Measurements from ENCODE around the gene DTX2. TPM values are rescaled to one million over a fixed set of nuclear protein-coding genes. Genes with fewer than 3 reads are reported as not detected.
A peak's percentile ranks its signal among the peaks of the same experiment; 100 is the strongest.
"Not testable (repeated sequence)": the region's sequence is repeated elsewhere in the genome, so short reads cannot be mapped to it uniquely, and the experiment has no call there.

The DTX2 gene
- polyA plus RNA-seq, 4 donors, result 6.5 to 9.4 (median 7.5) TPM

GRCh38 chr7:76509931-76510877, 48.7 kb downstream of the DTX2 start, which contains the start of gene UPK3B:
TSS of gene UPK3B (plus strand) at chr7:76510552. CDS start at chr7:76510653, 101 bp downstream.
- no peak for DNase-seq (ENCODE audit: low read depth in 4 of 4, low spot score in 3 of 4)

GRCh38 chr7:76511200-76511910, 49.8 kb downstream of the DTX2 start:
- not testable (repeated sequence) for DNase-seq (ENCODE audit: low read depth in 4 of 4, low spot score in 3 of 4)

DNA sequence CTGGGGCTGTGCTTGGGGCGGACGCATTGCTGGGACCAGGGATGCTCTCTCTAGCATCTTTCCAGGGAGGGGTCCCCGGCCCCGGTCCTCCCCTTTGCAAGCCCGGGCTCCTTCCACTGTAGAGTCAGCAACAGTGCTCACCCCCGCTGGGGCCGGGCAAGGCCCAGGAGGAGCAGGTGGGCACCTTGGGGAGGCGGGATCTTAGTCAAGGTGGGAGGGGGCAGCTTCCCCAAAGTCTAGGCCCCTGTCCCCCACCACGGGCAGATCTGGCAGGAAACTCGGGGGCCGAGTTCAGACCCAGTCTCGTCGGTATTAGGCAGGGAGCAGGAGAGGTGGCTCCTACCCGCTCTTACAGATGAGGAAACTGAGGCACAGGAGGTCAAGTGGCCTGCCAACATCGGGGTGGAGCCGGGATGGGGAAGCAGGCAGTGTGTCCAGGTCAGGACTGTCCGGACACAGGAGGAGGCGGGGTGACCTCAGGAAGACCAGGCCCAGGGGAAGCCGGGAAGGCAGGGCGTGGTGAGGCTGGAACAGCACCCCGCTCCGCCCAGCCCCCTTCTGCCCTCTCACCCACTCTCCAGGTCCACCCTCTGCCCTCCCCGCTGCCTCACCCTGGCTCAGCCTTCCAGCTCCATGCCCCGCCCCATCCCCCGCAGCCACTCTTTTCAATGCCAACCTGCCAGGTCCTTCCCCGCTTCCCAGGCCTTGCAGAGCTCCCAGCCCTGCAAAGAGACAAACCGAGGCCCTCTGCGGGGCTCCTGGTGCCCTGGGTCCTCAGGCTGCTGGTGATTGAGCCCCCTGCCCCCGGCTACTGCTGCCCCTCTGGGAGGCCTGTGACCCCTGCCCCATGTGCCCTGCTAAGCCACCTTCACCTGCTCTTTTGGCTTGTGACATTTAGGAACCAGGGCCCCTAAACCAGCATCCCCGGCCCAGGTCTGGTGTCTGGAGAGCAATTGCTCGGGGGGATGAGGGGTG, 50.7 kb downstream of the DTX2 start:
- not testable (repeated sequence) for DNase-seq (ENCODE audit: low read depth in 4 of 4, low spot score in 3 of 4)

DNA sequence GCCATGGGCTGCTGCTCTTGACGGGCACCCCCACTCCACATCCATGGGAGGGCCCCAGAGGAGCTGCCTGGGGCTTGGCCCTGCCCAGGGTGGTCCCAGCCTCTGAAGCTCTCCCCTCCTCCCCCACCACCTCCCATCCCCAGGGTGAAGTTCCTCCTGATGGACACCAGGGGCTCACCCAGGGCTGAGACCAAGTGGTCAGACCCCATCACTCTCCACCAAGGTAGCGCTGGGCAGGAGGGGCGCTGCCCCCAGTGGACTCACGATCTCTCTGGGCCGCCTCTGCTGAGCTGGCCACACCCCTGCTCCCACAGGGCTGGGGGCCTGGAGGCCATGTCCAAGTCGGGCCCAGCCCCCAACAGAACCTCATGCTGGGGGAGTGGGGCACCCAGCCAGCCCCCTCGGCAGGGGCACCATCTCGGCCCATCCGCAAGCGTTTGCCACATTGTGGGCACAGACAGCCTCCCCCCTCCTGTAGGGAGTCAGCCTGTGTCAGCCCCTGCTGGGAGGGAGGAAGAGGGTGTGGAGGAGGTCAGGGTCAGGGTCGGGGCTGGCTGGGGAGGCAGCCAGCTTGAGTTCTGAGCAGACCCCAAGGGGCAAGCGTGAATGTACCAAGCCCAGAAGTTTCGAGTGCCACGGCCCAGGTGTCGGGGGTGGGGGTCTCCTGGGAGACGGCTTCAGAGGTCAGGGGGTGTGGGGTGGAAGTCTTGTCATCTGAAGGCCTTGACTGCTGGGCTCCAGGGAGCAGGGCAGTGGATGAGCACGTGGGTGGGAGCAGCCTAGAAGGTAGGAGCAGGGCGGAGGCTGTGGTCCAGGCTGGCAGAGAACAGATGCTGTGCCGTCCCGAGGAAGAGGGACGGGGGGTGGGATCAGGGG, 51.7 kb downstream of the DTX2 start:
- no peak for DNase-seq (ENCODE audit: low read depth in 4 of 4, low spot score in 3 of 4)

- no peak for DNase-seq (ENCODE audit: low read depth in 4 of 4, low spot score in 3 of 4)
These were observed 52.6 kb downstream of the DTX2 start for GRCh38 chr7:76513817-76514799.

DNA sequence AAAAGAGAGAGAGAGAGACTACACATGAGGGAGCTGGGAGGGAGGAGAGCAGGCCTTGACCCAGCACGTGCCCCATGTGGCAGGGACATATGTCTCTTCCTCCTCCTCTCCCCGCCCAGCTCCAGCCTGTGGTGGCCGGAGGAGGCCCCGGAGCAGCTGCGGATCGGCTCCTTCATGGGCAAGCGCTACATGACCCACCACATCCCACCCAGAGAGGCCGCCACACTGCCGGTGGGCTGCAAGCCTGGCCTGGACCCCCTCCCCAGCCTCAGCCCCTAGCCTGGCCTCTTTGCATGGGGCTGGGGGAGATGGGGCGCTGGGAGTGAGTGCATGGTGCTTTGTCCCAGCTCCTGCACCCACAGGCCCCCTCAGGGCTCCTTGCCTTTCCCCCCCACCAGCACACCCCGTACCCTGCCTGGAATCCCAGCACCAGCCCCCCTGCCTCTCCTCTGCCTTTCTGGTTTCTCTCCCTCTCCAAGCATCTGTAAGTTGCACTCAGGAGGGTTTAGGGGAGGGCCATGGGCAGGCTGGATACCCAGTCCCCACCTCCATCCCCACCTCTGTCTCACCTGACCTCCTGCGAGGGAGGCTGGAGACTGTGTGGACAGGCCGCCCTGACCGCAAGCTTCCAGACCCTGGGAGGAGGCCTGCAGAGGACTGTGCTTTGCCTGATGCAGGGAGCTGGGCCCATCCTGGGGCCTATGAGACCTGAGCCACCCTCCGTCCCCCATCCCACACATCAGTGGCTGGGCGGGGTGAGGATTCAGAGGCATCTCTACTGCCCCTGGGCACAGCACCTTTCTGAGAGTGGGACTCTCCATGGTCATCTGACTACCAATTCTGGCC, 53.6 kb downstream of the DTX2 start:
- DNase-seq (ENCODE audit: low read depth in 4 of 4, low spot score in 3 of 4), result no peak

GRCh38 chr7:76515999-76516443, 54.5 kb downstream of the DTX2 start:
- DNase-seq (ENCODE audit: low read depth in 4 of 4, low spot score in 3 of 4), result no peak

DNA sequence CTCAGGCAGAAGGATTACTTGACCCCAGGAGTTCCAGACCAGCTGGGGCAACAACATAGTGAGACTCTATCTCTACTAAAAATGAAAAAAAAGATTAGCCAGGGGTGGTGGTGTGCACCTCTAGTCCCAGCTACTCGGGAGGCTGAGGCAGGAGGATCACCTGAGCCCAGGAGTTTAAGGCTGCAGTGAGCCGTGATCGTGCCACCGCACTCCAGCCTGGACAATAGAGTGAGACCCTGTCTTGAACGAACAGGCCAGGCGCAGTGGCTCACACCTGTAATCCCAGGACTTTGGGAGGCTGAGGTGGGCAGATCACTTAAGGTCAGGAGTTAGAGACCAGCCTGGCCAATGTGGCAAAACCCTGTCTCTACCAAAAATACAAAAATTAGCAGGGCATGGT, 55.4 kb downstream of the DTX2 start:
- not testable (repeated sequence) for DNase-seq (ENCODE audit: low read depth in 4 of 4, low spot score in 3 of 4)

DNA sequence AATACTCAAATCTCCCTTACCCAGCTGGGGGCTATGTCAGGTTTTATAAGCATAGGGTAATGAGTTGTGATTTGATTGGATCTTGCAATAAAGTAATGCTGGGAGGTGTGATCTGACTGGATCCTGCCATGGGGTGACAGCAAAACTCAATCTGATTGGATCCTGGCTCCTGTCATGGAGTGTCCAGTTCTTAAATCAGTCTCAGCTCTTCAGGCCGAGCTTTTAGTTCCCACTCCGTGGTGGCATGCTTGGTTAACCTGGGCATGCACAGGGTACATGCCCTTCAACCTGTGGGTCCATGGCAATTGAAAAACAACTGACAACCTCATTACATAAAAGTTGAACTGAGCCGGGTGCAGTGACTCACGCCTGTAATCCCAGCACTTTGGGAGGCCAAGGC, 64.7 kb downstream of the DTX2 start:
- DNase-seq (ENCODE audit: low read depth in 4 of 4, low spot score in 3 of 4), result not testable (repeated sequence)

GRCh38 chr7:76531643-76532042, 70.1 kb downstream of the DTX2 start:
- DNase-seq (ENCODE audit: low read depth in 4 of 4, low spot score in 3 of 4), result not testable (repeated sequence)

GRCh38 chr7:76543197-76543596, 81.7 kb downstream of the DTX2 start, which contains the start of gene SPDYE16:
TSS of gene SPDYE16 (minus strand) at chr7:76543297. CDS start at chr7:76541459, 1,838 bp downstream.
- DNase-seq (ENCODE audit: low read depth in 4 of 4, low spot score in 3 of 4), result not testable (repeated sequence)

DNA sequence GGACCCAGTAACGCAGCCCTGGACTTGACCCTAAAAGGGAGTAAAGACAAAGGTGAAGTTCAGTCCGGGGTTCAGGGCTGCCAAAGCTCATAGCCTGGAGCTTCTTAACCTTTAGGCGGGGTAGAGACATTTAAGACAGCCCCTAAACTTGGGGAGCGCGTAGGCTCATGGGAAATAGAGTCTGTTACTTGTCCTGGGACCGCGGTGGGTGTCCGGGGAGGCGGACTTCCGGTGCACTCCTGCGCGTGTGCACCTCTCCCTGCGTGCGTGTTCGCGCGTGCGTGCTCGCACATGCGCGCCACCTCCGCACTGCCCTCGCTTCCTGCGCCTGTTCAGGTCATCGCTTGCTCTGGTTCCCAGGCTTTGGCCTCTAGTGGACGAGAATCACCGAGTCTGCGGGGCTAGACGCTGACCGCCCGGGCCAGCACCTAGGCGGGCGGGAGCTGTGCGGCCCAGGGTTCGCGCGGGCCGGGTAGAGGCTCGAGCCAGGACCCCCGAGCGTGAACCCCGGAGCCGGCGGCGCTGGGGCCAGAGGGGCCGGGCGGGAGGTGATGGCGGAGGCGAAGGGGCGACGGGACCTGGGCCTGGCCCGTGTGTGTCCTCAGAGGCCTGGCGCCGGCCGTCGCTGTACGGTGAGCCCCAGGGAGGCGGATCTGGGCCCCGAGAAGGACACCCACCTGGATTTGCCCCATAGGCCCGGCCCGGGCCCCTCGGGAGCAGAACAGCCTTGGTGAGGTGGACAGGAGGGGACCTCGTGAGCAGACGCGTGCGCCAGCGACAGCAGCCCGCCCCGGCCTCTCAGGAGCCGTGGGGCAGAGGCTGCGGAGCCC, 87.7 kb downstream of the DTX2 start:
- DNase-seq (ENCODE audit: low read depth in 4 of 4, low spot score in 3 of 4), result peak; percentile 67 to 80 (median 76)

GRCh38 chr7:76549855-76550248, 88.3 kb downstream of the DTX2 start:
- peak in 1 of 4 donors; percentile 0 for DNase-seq (ENCODE audit: low read depth in 4 of 4, low spot score in 3 of 4)

GRCh38 chr7:76551992-76552391, 90.5 kb downstream of the DTX2 start:
- not testable (repeated sequence) for DNase-seq (ENCODE audit: low read depth in 4 of 4, low spot score in 3 of 4)

All from right renal pelvis (tissue), 4 donors.